SH-SY5Y (cell line): ENCODE results near the gene TBXAS1.

Experiments used
- GATA2 ChIP-seq: IDR thresholded peaks from 2 replicates; pipeline ENCODE4 v1.6.1; 2011; ENCODE audit warnings: mild to moderate bottlenecking, low read depth, low read length
- GATA3 ChIP-seq: IDR thresholded peaks from 2 replicates; pipeline ENCODE4 v1.6.1; 2011; ENCODE audit warnings: low read depth, mild to moderate bottlenecking, low read length, moderate library complexity

DNA sequence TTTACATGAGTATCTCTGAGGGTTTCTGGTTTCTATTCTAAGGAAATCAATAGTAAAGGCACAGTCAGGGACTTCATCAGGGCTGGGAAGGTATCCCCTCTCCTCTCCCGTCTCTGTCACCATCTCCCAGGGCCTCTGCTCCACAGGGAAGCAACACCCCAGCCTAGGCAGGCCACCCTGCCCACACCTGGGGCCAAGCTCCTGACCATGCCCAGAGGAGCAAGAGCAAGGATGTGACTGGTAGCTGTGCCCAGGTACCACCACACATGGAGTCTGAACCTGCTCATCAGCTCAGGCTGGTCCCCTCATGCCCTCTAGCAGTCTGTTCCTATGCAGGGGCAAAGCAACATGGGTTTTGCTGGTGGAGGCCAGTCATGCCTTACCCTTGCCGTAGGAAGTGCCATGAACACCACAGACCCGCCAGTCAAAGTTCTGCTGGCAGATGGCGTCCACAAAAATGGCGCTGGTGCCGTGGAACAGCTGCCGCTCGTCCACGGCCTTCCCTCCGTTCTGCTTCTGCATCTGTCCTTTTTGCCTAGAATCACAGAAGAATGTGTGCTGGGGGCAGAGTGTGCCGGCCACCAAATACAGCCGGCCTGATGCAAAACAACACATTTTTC lies 196.9 kb downstream of the TBXAS1 start:
- TF ChIP-seq GATA3, result no peak
- no peak for TF ChIP-seq GATA2
